Measurements from ENCODE around the gene EFNB3.
A peak's percentile ranks its signal among the peaks of the same experiment; 100 is the strongest.

Gene EFNB3, protein sequence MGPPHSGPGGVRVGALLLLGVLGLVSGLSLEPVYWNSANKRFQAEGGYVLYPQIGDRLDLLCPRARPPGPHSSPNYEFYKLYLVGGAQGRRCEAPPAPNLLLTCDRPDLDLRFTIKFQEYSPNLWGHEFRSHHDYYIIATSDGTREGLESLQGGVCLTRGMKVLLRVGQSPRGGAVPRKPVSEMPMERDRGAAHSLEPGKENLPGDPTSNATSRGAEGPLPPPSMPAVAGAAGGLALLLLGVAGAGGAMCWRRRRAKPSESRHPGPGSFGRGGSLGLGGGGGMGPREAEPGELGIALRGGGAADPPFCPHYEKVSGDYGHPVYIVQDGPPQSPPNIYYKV

GRCh38 chr17:7704601-7705268 lies at the start of gene EFNB3:
TSS of gene EFNB3 (plus strand) at chr17:7705202. CDS start at chr17:7705599, 397 bp downstream.
- DNase-seq: no peak

DNA sequence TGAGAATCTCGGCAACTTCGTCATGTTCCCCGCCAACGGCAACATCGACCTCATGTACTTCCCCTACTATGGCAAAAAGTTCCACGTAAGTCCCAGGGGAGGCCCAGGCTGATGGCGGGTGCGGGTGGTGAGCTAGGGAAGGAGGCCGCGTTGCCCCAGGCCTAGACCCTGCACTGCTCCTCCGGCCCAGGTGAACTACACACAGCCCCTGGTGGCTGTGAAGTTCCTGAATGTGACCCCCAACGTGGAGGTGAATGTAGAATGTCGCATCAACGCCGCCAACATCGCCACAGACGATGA lies 49.5 kb upstream of the EFNB3 start:
- no peak for DNase-seq

DNA sequence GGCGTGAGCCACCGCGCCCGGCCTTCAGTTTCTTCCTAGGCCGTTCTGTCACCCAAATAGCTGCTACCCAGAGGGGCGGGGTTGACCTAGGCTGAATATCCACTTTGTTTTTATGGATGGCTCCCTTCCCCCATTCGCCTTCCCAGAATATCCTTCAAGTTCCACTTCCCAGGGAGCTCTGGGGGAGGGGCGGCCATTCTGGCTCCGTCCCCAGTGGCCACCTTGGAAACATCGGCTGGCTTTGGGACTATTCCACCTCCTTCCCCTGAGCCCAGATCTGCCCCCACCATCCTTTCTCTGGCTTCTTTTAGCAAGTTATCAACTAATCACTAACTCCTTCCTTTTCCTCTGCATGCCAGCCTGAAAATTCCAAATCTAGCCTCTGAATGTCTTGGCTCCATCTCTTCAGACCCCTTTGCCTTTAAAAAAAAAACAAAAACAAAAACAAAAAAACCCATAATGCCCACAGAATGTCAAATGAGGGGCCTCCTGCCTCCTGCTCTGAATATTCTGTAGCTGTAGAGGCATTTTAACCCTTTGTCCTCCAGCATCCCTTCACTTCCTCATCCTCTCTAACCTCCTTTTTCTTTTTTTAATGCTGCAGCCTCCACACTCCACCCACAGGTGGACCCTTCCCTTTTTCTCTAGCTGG lies 47.9 kb upstream of the EFNB3 start:
- DNase-seq: no peak

DNA sequence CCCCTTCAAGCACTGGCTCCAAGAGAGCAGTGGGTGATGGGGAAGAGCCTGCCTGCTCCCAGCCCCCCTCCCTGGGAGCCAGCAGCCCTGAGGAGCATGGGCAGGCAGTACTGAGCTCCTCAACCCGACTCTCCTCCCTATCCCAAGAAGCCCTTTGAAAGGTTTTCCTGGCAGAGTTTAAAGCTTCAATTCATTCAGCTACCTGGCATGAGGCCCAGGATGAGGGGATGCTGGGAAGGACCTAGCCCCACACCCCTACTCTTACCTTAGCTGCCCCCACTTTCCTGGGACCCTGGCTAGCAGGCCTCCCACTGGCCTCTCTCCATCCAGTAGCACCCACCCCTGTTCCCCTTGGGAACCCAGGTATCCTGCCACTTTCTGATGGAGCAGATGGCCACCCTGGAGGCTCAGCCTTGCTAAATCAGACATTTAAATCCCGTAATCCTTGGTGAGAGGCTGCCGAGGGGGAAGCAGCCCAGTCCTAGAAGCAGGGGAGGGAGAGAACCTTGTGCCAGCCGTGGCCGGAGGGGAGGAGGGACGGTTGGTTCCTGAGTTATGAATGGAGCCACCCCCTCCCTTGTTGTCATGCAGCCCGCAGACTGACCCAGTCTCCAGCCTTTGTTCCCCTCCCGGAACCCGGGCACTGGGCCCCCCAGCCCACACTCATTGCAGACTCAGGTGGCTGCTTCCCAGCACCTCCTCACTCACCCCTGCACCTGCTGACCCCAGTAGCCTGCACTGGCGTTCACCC lies 37.2 kb upstream of the EFNB3 start:
- no peak for DNase-seq

GRCh38 chr17:7668482-7668881 lies 36.5 kb upstream of the EFNB3 start:
- no peak for DNase-seq

GRCh38 chr17:7673239-7673638 lies 31.8 kb upstream of the EFNB3 start:
- peak; percentile 44 for DNase-seq

GRCh38 chr17:7674934-7675333 lies 30.1 kb upstream of the EFNB3 start:
- DNase-seq: no peak

DNA sequence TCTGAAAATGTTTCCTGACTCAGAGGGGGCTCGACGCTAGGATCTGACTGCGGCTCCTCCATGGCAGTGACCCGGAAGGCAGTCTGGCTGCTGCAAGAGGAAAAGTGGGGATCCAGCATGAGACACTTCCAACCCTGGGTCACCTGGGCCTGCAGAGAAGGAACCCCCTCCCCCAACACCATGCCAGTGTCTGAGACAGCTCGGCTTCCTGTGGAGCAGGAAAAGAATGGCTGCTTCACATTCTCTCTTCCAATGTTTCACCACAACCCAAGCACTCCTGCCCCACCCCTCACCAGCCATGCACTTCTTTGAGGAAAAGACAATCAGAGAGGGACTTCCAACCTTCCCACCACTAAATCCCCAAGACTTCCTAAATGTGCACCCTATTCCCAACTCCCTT lies 28.5 kb upstream of the EFNB3 start:
- no peak for DNase-seq

DNA sequence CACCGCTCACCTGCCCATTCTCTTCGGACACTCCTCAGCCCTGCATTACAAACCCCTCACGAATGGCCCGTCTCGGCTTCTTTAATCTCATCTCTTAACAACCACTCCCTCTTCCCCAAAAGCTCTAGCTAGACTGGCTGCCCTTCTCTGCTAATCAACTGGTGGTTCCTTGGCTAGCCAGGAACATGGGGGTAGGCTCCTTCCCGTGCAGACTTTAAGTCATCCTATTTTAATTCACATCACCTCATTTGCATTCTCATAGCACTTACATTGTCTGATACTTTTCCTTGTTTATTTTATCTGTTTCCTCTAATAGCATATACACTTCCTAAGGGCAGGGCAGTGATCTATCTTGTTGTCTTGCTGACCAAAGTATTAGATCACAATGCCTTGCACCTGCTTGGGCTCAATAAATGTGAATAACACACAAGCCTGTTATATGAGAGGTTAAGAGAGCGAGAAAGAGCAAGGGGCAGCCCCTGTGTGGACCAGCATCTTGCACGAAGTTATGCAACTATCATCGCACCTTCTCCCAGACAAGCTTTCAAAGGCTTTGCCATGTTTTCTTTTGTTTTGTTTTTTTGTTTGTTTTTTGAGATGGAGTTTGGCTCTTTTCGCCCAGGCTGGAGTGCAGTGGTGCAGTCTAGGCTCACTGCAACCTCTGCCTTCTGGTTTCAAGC lies 27.5 kb upstream of the EFNB3 start:
- no peak for DNase-seq

DNA sequence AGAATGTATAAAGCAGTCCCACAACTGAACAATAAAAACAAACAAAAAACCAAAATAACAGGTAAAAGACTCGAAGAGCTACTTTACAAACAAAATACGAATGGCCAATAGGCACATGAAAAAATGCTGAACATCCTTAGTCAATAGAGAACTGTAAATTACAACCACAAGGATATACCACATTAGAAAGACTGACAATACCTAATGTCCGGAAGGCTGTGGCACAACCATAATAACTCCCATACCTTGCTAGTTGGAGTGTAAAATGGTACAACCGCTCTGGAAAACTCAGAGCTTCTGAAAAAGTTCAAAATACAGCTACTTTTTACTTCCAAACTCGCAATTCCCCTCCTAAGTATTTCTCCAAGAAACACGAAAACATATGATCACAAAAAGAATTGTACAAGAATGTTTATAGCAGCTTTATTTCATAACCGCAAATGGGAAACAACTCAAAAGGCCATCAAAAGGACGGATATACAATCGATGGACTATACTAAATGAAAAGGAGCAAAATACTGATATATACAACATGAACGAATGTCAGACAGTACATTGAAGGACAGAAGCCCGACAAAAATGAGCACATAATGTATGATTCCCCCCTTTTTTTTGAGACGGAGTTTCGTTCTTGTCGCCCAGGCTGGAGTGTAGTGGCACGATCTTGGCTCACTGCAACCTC lies 20.0 kb upstream of the EFNB3 start:
- peak; percentile 47 for DNase-seq

- DNase-seq: peak; percentile 91
Measured at GRCh38 chr17:7685533-7686221, 19.3 kb upstream of the EFNB3 start.

- peak; percentile 87 for DNase-seq
Measured at GRCh38 chr17:7686222-7687071, 18.6 kb upstream of the EFNB3 start.

DNA sequence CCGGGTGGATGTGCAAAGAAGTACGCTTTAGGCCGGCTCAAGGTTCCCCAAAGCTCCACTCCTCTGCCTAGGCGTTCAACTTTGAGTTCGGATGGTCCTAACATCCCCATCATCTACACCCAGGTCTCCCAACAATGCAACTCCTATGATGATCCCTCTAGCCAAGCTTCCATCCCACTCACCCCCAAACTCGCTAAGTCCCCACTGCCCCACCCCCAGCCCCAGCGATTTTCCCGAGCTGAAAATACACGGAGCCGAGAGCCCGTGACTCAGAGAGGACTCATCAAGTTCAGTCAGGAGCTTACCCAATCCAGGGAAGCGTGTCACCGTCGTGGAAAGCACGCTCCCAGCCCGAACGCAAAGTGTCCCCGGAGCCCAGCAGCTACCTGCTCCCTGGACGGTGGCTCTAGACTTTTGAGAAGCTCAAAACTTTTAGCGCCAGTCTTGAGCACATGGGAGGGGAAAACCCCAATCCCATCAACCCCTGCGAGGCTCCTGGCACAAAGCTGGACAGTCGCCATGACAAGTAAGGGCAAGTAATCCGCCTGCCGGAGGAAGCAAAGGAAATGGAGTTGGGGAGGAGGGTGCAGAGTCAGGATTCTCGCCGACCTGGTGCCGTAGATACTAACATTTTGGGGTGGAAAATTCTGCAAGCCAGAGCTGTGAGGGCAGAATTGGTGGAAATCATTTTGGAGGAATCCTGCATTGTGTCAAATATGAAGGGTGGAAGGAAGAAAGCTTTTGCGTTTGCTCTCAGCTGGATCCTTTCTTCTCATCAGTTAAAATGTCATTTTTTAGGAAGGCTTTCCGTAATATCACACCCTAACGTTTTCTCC lies 17.7 kb upstream of the EFNB3 start, which contains the start of gene TP53:
Gene TP53, minus strand, starts transcription at position 419 of the 836 bp plus-strand sequence. CDS start 10,896 bp downstream, outside the sequence.
- DNase-seq: peak; percentile 94

DNA sequence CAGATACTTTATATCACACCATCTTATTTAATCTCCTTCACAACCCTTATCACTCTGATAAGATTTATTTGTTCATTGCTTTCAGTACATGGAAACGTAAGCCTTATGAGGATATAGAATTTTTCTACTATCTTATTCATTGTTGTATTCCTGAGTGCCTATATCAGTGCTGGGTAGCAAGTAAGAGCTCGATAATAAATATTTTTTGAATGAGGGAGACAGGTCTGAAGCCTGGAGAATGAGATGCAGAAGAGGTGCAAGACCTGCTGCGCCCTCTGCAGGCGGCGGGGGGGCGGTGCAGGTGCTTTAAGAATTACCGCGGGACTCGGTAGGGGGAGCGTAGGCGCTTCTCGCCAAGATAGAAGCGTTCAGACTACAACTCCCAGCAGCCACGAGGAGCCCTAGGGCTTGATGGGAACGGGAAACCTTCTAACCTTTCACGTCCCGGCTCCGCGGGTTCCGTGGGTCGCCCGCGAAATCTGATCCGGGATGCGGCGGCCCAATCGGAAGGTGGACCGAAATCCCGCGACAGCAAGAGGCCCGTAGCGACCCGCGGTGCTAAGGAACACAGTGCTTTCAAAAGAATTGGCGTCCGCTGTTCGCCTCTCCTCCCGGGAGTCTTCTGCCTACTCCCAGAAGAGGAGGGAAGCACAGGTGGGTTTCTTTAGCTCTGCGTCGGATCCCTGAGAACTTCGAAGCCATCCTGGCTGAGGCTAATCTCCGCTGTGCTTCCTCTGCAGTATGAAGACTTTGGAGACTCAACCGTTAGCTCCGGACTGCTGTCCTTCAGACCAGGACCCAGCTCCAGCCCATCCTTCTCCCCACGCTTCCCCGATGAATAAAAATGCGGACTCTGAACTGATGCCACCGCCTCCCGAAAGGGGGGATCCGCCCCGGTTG lies 16.8 kb upstream of the EFNB3 start, which contains the start of gene WRAP53:
Gene WRAP53, plus strand, starts transcription at position 570 of the 900 bp plus-strand sequence. Its CDS starts 172 bp downstream, at position 742.
- DNase-seq: peak; percentile 98

GRCh38 chr17:7688808-7689316 lies 16.1 kb upstream of the EFNB3 start:
- DNase-seq: no peak

GRCh38 chr17:7695586-7695985 lies 9.4 kb upstream of the EFNB3 start:
- DNase-seq: no peak

GRCh38 chr17:7697828-7698588 lies 7.0 kb upstream of the EFNB3 start:
- no peak for DNase-seq
